IMR-90 (cell line): Measurements from ENCODE around the gene PPM1L. TPM values are rescaled to one million over a fixed set of nuclear protein-coding genes. Genes with fewer than 3 reads are reported as not detected.
A peak's percentile ranks its signal among the peaks of the same experiment; 100 is the strongest.

Experiments
- ATAC-seq: fragments of 200-7000 bp; cut with Tn5 transposase; 2 replicates; pipeline ENCODE4 v1.9.1; 2020; ENCODE audit warnings: low read depth, mild to moderate bottlenecking, moderate library complexity
- BruUV-seq: library from RNA; stranded (reverse); fragments of 400-500 nt; replicated peaks from 2 replicates; lab custom pipeline; 2021; lab: Mats Ljungman, UMichigan
- CTCF ChIA-PET: fragments of 300-600 bp; formaldehyde crosslinking; extraction: SDS; loops from one replicate; lab custom pipeline; 2021; ENCODE audit warnings: antibody characterized with exemption; lab: Yijun Ruan, JAX
- POLR2A ChIA-PET: fragments of 300-600 bp; sonication (Branson Sonifier 250); formaldehyde crosslinking; loops from one replicate; lab custom pipeline; 2022; ENCODE audit warnings: antibody characterized with exemption; ENCODE audit not compliant: unreplicated experiment; lab: Charles Lee
- DNase-seq: peaks from one replicate; pipeline ENCODE4 v3.0.0; 2013
- H2AFZ ChIP-seq: replicated peaks from 2 replicates; pipeline ENCODE3; 2013; ENCODE audit warnings: low read length, mild to moderate bottlenecking; ENCODE audit not compliant: poor library complexity
- H2AK5ac ChIP-seq: 2 replicates; pipeline ENCODE4 v1.6.1; 2013; ENCODE audit warnings: low read depth, low read length, inconsistent platforms
- H2AK9ac ChIP-seq: replicated peaks from 2 replicates; pipeline ENCODE3; 2013; ENCODE audit warnings: mild to moderate bottlenecking, low read depth, low read length, moderate library complexity; ENCODE audit not compliant: poor library complexity
- H2BK120ac ChIP-seq: 2 replicates; pipeline ENCODE4 v1.6.1; 2013; ENCODE audit warnings: low read depth, low read length, inconsistent platforms
- H2BK15ac ChIP-seq: 3 replicates; pipeline ENCODE4 v1.6.1; 2013; ENCODE audit warnings: low read depth, low read length, inconsistent platforms
- H2BK20ac ChIP-seq: 2 replicates; pipeline ENCODE4 v1.6.1; 2013; ENCODE audit warnings: low read depth, mild to moderate bottlenecking, inconsistent platforms, low read length, moderate library complexity
- H2BK5ac ChIP-seq: 2 replicates; pipeline ENCODE4 v1.6.1; 2013; ENCODE audit warnings: mild to moderate bottlenecking, low read depth, low read length, inconsistent platforms; ENCODE audit not compliant: poor library complexity, severe bottlenecking
- H3K14ac ChIP-seq: replicated peaks from 2 replicates; pipeline ENCODE4 v1.6.1; 2013; ENCODE audit warnings: low read depth, low read length, inconsistent platforms
- H3K18ac ChIP-seq: 2 replicates; pipeline ENCODE4 v1.6.1; 2013; ENCODE audit warnings: low read depth, low read length, control low read depth
- H3K23ac ChIP-seq: 2 replicates; pipeline ENCODE4 v1.6.1; 2013; ENCODE audit warnings: low read depth, low read length, inconsistent platforms
- H3K27ac ChIP-seq: 2 replicates; pipeline ENCODE4 v1.5.1; 2013; ENCODE audit warnings: mild to moderate bottlenecking, control low read depth, low read length; ENCODE audit not compliant: insufficient read depth
- H3K27me3 ChIP-seq: 2 replicates; pipeline ENCODE4 v1.6.1; 2013; ENCODE audit warnings: low read length; ENCODE audit not compliant: control insufficient read depth, insufficient read depth
- H3K36me3 ChIP-seq: 2 replicates; pipeline ENCODE4 v1.6.1; 2013; ENCODE audit warnings: low read length, mixed read lengths; ENCODE audit not compliant: control insufficient read depth, insufficient read depth
- H3K4ac ChIP-seq: 2 replicates; pipeline ENCODE4 v1.6.1; 2013; ENCODE audit warnings: low read depth, low read length, inconsistent platforms
- H3K4me1 ChIP-seq: 2 replicates; pipeline ENCODE4 v1.6.1; 2013; ENCODE audit warnings: low read length, mixed read lengths; ENCODE audit not compliant: control insufficient read depth, insufficient read depth
- H3K4me2 ChIP-seq: 2 replicates; pipeline ENCODE4 v1.6.1; 2013; ENCODE audit warnings: low read depth, mild to moderate bottlenecking, control low read depth, low read length, moderate library complexity
- H3K4me3 ChIP-seq: 2 replicates; pipeline ENCODE4 v1.5.1; 2013; ENCODE audit warnings: low read depth, mild to moderate bottlenecking, control low read depth, low read length, moderate library complexity; ENCODE audit not compliant: insufficient read depth
- H3K56ac ChIP-seq: 2 replicates; pipeline ENCODE4 v1.6.1; 2013; ENCODE audit warnings: low read length, inconsistent platforms; ENCODE audit not compliant: insufficient read depth; ENCODE audit errors: extremely low read depth
- H3K79me1 ChIP-seq, 2 experiments: 2 replicates each; pipeline ENCODE4 v1.6.1; 2013; ENCODE audit warnings: low read length in 2 of 2, inconsistent platforms in 1 of 2, low read depth in 1 of 2
- H3K9ac ChIP-seq: 2 replicates; pipeline ENCODE4 v1.6.1; 2013; ENCODE audit warnings: low read depth, low read length, control low read depth
- H3K9me1 ChIP-seq: 2 replicates; pipeline ENCODE4 v1.6.1; 2013; ENCODE audit warnings: low read length, inconsistent platforms; ENCODE audit not compliant: insufficient read depth
- H3K9me3 ChIP-seq: 2 replicates; pipeline ENCODE4 v1.6.1; 2013; ENCODE audit warnings: low read length; ENCODE audit not compliant: control insufficient read depth, insufficient read depth
- H4K20me1 ChIP-seq: 2 replicates; pipeline ENCODE4 v1.6.1; 2013; ENCODE audit warnings: low read length, inconsistent platforms; ENCODE audit not compliant: insufficient read depth
- H4K5ac ChIP-seq: 2 replicates; pipeline ENCODE4 v1.6.1; 2013; ENCODE audit warnings: mild to moderate bottlenecking, low read depth, low read length, control low read depth
- H4K8ac ChIP-seq, 2 experiments: 2 replicates each; pipeline ENCODE4 v1.6.1; 2013; ENCODE audit warnings: low read depth in 2 of 2, low read length in 2 of 2, control low read depth in 1 of 2, inconsistent platforms in 1 of 2
- H4K91ac ChIP-seq: 2 replicates; pipeline ENCODE4 v1.6.1; 2013; ENCODE audit warnings: low read depth, low read length, inconsistent platforms; ENCODE audit not compliant: insufficient read depth
- CEBPB ChIP-seq: IDR thresholded peaks from 2 replicates; pipeline ENCODE4 v1.6.1; 2012; ENCODE audit warnings: low read depth, low read length, improper control_type of control experiment
- CTCF ChIP-seq: conservative IDR thresholded peaks from 2 replicates; pipeline ENCODE4 v1.5.1; 2012; ENCODE audit warnings: mild to moderate bottlenecking, low read depth, low read length, improper control_type of control experiment
- POLR2A ChIP-seq: IDR thresholded peaks from 2 replicates; pipeline ENCODE4 v1.6.1; 2012; ENCODE audit warnings: mild to moderate bottlenecking, low read depth, low read length
- RAD21 ChIP-seq: IDR thresholded peaks from 2 replicates; pipeline ENCODE4 v1.6.1; 2012; ENCODE audit warnings: low read length, improper control_type of control experiment
- RCOR1 ChIP-seq: IDR thresholded peaks from 2 replicates; pipeline ENCODE4 v1.6.1; 2012; ENCODE audit warnings: mild to moderate bottlenecking, low read length, improper control_type of control experiment; ENCODE audit not compliant: insufficient replicate concordance
- SMC3 ChIP-seq: fragments of 150-350 bp; IDR thresholded peaks from 2 replicates; pipeline ENCODE4 v1.6.1; 2016; ENCODE audit warnings: low read depth, mild to moderate bottlenecking, antibody characterized with exemption, low read length, moderate library complexity
- WGBS, 2 experiments: methylation state at CpG; one replicate each; pipeline versions ENCODE4 v1.1.5 to v1.1.7; 2013; ENCODE audit warnings: missing lambda C conversion rate in 2 of 2; ENCODE audit not compliant: insufficient read length in 1 of 2; ENCODE audit errors: extremely low coverage in 2 of 2; 5-methylcytosine and 5-hydroxymethylcytosine counted together
- dilution Hi-C: fragments of 300-500 bp; cut with HindIII; formaldehyde crosslinking; loops from one replicate; pipeline ENCODE4 v1.14.3; 2018; ENCODE audit warnings: low sequenced_read_pairs; ENCODE audit not compliant: unreplicated experiment
- in situ Hi-C: fragments of 300-500 bp; cut with MboI; formaldehyde crosslinking; loops from 3 replicates; pipeline ENCODE4 v1.14.3; 2019; ENCODE audit warnings: low sequenced_read_pairs, inconsistent platforms, mixed read lengths
- intact Hi-C: fragments of 100-400 bp; cut with micrococcal nuclease; formaldehyde crosslinking; loops from 2 replicates; pipeline ENCODE4 v1.10.0; 2022
- polyA plus RNA-seq, 3 experiments: library from polyadenylated mRNA; depleted of rRNA; stranded (reverse); fragments of >200 nt; gene quantifications; 2 replicates each; pipeline ENCODE4 v1.2.3, GENCODE V29; 2012; ENCODE audit warnings: low replicate concordance in 1 of 3
- total RNA-seq: library from RNA; depleted of rRNA; stranded (reverse); fragments of >200 nt; gene quantifications from 2 replicates; pipeline ENCODE4 v1.2.3, GENCODE V29; 2012

PPM1L gene
- total and polyA plus RNA-seq, 2 of the 4 experiments (the other 2 are of a cell fraction), result 0.14 to 0.18 TPM

GRCh38 chr3:160941885-160942494, 186.0 kb downstream of the PPM1L start:
- H4K5ac ChIP-seq, result no peak overlapping the region
- H3K27me3 ChIP-seq, result no peaks in the 10 kb centered on the region
- no peak overlapping the region for H2BK5ac ChIP-seq
- no peak overlapping the region for H3K4ac ChIP-seq
- no peaks in the 10 kb centered on the region for H3K79me1 ChIP-seq
- no peak overlapping the region for H4K91ac ChIP-seq
- H4K8ac ChIP-seq, result no peak overlapping the region
- no peak overlapping the region for H2AK9ac ChIP-seq
- no peak overlapping the region for H3K4me3 ChIP-seq
- ATAC-seq (peak; percentile 84), DNase-seq (peak; percentile 61)
- no peak overlapping the region for H3K56ac ChIP-seq
- H3K9me3 ChIP-seq, result no peaks in the 10 kb centered on the region
- no peak overlapping the region for H2BK120ac ChIP-seq
- H3K18ac ChIP-seq, result no peak overlapping the region
- dilution Hi-C loops, result no loop called here
- CTCF ChIA-PET, result interaction anchor here (0.7 to 1.6 kb wide), 8 partner anchors 9 to 743 kb away, joined by 3 to 4 read pairs (median 3); no protein-coding TSS in a partner anchor
- TF ChIP-seq RAD21, result peak; percentile 73
- TF ChIP-seq CTCF, result peak; percentile 79
- no peak for TF ChIP-seq RCOR1
- no peak for TF ChIP-seq POLR2A
- TF ChIP-seq SMC3, result peak; percentile 66
- TF ChIP-seq CEBPB, result no peak
- no peaks in the 10 kb centered on the region for H4K20me1 ChIP-seq
- H3K9ac ChIP-seq, result no peak overlapping the region
- intact Hi-C loops, result loop anchor here (1.0 to 10.0 kb wide), 8 partner anchors 185 to 480 kb away; partner anchors contain the start of gene PPM1L
- POLR2A ChIA-PET, result no interaction called here
- H3K9me1 ChIP-seq, result no peaks in the 10 kb centered on the region
- H2AK5ac ChIP-seq, result no peak overlapping the region
- no TSS peak for BruUV-seq
- H2AFZ ChIP-seq, result no peak overlapping the region
- no peak overlapping the region for H2BK20ac ChIP-seq
- 100% methylated on average over 1 of the region's 5 CpGs; no CpG with 5 or more reads in 1 of the 2 experiments for WGBS, 2 experiments
- H3K23ac ChIP-seq, result no peak overlapping the region
- H3K4me1 ChIP-seq, result no peaks in the 10 kb centered on the region
- no peaks in the 10 kb centered on the region for H3K36me3 ChIP-seq
- no peak overlapping the region for H3K14ac ChIP-seq
- 0 out of 2 replicates have a peak overlapping the region, but pooled peaks have one; percentile 55 for H3K4me2 ChIP-seq
- H2BK15ac ChIP-seq, result no peak overlapping the region
- H3K27ac ChIP-seq, result no peak overlapping the region
- in situ Hi-C loops, result loop anchor here (25.0 kb wide), 1 partner anchor 470 kb away; no protein-coding TSS in a partner anchor
